GM18520 (cell line): ENCODE measurements around the gene PLEKHA1.

Experiments used
- ATAC-seq: cut with Tn5 transposase; IDR thresholded peaks from one replicate; pipeline ENCODE4 v1.9.1; 2021; ENCODE audit not compliant: unreplicated experiment

The PLEKHA1 gene

GRCh38 chr10:122459561-122460273, 85.2 kb downstream of the PLEKHA1 start:
- ATAC-seq, result no peak

- ATAC-seq, result no peak
These were observed 86.4 kb downstream of the PLEKHA1 start for GRCh38 chr10:122460891-122461293.

- no peak for ATAC-seq
These were observed 86.8 kb downstream of the PLEKHA1 start, which contains the start of gene HTRA1 for GRCh38 chr10:122461367-122461728. Gene HTRA1, plus strand, starts transcription at chr10:122461553. Its CDS starts 100 bp downstream, at chr10:122461653.

GRCh38 chr10:122461729-122462532, 87.4 kb downstream of the PLEKHA1 start:
- no peak for ATAC-seq

- no peak for ATAC-seq
These were observed 88.3 kb downstream of the PLEKHA1 start for GRCh38 chr10:122462533-122463465.

GRCh38 chr10:122463466-122464249, 89.2 kb downstream of the PLEKHA1 start:
- ATAC-seq, result no peak

- ATAC-seq, result no peak
These were observed 89.7 kb downstream of the PLEKHA1 start for GRCh38 chr10:122464250-122464510.

- ATAC-seq, result no peak
These were observed 90.1 kb downstream of the PLEKHA1 start for GRCh38 chr10:122464586-122464985.

GRCh38 chr10:122465401-122466040, 91.0 kb downstream of the PLEKHA1 start:
- ATAC-seq, result no peak

- ATAC-seq, result no peak
These were observed 92.5 kb downstream of the PLEKHA1 start for GRCh38 chr10:122466951-122467381.

- no peak for ATAC-seq
These were observed 93.2 kb downstream of the PLEKHA1 start for GRCh38 chr10:122467701-122468100.

- ATAC-seq, result no peak
These were observed 93.9 kb downstream of the PLEKHA1 start for GRCh38 chr10:122468307-122468925.

- no peak for ATAC-seq
These were observed 94.6 kb downstream of the PLEKHA1 start for GRCh38 chr10:122468926-122469781.

GRCh38 chr10:122469848-122470247, 95.3 kb downstream of the PLEKHA1 start:
- ATAC-seq, result no peak

- no peak for ATAC-seq
These were observed 97.1 kb downstream of the PLEKHA1 start for GRCh38 chr10:122471531-122472177.

GRCh38 chr10:122473116-122473515, 98.6 kb downstream of the PLEKHA1 start:
- no peak for ATAC-seq

- no peak for ATAC-seq
These were observed 99.8 kb downstream of the PLEKHA1 start for GRCh38 chr10:122474131-122474818.

GRCh38 chr10:122475100-122475499, 100.6 kb downstream of the PLEKHA1 start:
- ATAC-seq, result no peak
